HG02852 (cell line): ENCODE data around the gene PCDHB8.
"Not testable (repeated sequence)": the region's sequence is repeated elsewhere in the genome, so short reads cannot be mapped to it uniquely, and the experiment has no call there.

Experiments used
- ATAC-seq: cut with Tn5 transposase; IDR thresholded peaks from one replicate; pipeline ENCODE4 v1.9.1; 2021; ENCODE audit warnings: mild to moderate bottlenecking, moderate library complexity; ENCODE audit not compliant: unreplicated experiment

The PCDHB8 gene

GRCh38 chr5:141177577-141178191, at the start of gene PCDHB8:
Gene PCDHB8, plus strand, starts transcription at chr5:141177790. Its CDS starts 245 bp downstream, at chr5:141178035.
- ATAC-seq, result not testable (repeated sequence)

GRCh38 chr5:141135030-141135717, 42.4 kb upstream of the PCDHB8 start, which contains the start of gene PCDHB5:
Gene PCDHB5, plus strand, starts transcription at chr5:141135206. Its CDS starts 229 bp downstream, at chr5:141135435.
- ATAC-seq, result no peak

- ATAC-seq, result no peak
Measured at GRCh38 chr5:141135718-141136266, 41.8 kb upstream of the PCDHB8 start.

DNA sequence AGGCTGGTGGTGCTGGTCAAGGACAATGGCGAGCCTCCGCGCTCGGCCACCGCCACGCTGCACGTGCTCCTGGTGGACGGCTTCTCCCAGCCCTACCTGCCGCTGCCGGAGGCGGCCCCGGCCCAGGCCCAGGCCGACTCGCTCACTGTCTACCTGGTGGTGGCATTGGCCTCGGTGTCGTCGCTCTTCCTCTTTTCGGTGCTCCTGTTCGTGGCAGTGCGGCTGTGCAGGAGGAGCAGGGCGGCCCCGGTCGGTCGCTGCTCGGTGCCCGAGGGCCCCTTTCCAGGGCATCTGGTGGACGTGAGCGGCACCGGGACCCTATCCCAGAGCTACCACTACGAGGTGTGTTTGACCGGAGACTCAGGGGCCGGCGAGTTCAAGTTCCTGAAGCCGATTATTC, 40.2 kb upstream of the PCDHB8 start:
- not testable (repeated sequence) for ATAC-seq

DNA sequence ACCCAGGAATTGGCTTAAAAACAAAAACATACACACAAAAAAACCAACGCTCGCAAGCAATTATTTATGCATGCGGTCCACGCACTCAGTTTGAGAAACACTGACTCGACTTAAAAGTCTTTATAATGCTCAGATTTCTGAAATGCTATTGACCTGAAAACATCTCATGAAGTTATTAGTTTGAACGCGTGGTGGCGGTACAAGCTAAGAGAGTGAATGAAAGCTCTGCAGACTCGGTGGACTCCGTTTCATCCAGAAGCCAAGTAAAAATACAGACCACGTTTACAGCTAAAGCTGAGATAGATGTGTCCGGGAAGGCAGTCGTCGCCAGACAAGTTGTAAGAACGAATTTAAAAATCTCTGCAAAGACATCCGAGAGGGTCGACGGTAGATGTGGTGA, 27.8 kb upstream of the PCDHB8 start, which contains the start of gene PCDHB6:
PCDHB6 (plus strand) TSS at position 246 of the 400 bp plus-strand sequence. CDS start 201 bp downstream, outside the sequence.
- ATAC-seq, result no peak

DNA sequence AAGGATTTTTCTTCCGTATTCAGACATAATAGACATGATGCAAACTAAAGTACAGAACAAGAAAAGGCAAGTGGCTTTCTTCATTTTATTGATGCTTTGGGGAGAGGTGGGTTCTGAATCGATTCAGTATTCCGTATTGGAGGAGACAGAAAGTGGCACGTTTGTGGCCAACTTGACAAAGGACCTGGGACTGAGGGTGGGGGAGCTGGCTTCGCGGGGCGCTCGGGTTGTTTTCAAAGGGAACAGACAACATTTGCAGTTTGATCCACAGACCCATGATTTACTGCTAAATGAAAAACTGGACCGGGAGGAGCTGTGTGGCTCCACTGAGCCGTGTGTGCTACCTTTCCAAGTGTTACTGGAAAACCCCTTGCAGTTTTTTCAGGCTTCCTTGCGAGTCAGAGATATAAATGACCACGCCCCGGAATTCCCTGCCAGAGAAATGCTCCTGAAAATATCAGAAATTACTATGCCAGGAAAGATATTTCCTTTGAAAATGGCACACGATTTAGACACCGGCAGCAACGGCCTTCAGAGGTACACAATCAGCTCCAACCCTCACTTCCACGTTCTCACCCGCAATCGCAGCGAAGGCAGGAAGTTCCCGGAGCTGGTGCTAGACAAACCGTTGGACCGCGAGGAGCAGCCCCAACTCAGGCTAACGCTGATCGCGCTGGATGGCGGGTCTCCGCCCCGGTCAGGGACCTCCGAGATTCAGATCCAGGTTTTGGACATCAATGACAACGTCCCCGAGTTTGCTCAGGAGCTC, 27.2 kb upstream of the PCDHB8 start:
- no peak for ATAC-seq

DNA sequence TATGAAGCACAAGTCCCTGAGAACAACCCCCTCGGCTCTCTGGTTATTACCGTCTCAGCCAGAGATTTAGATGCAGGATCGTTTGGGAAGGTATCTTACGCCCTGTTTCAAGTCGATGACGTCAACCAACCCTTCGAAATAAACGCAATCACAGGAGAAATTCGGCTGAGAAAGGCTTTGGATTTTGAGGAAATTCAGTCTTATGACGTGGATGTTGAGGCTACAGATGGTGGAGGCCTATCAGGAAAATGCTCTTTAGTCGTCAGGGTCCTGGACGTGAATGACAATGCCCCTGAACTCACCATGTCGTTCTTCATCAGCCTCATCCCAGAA, 26.6 kb upstream of the PCDHB8 start:
- ATAC-seq, result no peak

DNA sequence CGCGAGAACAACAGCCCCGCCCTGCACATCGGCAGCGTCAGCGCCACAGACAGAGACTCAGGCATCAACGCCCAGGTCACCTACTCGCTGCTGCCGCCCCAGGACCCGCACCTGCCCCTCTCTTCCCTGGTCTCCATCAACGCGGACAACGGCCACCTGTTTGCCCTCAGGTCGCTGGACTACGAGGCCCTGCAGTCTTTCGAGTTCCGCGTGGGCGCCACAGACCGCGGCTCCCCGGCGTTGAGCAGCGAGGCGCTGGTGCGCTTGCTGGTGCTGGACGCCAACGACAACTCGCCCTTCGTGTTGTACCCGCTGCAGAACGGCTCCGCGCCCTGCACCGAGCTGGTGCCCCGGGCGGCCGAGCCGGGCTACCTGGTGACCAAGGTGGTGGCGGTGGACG, 26.0 kb upstream of the PCDHB8 start:
- not testable (repeated sequence) for ATAC-seq

DNA sequence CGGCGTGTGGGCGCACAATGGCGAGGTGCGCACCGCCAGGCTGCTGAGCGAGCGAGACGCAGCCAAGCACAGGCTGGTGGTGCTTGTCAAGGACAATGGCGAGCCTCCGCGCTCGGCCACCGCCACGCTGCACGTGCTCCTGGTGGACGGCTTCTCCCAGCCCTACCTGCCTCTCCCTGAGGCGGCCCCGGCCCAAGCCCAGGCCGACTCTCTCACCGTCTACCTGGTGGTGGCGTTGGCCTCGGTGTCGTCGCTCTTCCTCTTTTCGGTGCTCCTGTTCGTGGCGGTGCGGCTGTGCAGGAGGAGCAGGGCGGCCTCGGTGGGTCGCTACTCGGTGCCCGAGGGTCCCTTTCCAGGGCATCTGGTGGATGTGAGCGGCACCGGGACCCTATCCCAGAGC, 25.5 kb upstream of the PCDHB8 start:
- not testable (repeated sequence) for ATAC-seq

DNA sequence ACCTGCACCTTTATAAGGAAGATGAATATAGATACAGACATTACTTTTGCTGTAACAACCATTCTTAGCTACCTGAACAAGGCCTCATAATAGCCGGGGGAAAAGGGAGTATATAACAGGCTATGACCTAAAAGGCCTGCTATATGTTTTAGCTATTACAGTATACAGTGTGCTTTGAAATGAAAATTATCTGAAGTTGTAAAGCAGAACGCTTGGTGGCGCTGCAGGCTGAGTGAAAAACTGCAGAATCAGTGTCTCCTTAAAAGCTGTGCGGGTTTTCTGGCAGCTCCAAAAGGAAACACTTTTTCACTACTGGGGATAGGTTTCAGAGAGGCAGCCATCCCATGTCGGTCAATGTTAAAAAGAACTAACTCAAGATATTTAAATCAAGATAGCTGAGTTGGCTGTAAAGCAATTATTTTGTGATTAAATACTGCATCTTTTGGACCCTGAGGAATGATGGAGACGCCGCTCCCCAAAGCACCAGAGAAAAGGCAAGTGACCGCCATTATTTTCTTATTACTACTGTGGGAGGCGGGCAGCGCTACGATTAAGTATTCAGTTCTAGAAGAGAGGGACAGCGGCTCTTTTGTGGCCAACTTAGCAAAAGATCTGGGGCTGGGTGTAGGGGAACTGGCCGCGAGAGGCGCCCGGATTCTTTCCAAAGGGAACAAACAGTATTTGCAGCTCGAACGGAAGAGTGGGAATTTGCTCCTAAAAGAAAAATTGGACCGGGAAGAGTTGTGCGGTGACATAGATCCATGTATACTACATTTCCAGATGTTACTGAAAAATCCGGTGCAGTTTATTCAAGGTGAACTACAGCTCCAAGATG, 21.8 kb upstream of the PCDHB8 start:
- ATAC-seq, result no peak

- not testable (repeated sequence) for ATAC-seq
Measured at GRCh38 chr5:141157356-141157755, 20.2 kb upstream of the PCDHB8 start.

DNA sequence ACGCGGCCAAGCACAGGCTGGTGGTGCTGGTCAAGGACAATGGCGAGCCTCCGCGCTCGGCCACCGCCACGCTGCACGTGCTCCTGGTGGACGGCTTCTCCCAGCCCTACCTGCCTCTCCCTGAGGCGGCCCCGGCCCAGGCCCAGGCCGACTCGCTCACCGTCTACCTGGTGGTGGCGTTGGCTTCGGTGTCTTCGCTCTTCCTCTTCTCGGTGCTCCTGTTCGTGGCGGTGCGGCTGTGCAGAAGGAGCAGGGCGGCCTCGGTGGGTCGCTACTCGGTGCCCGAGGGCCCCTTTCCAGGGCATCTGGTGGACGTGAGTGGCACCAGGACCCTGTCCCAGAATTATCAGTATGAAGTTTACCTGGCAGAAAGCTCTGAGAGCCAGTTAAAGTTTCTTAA, 19.7 kb upstream of the PCDHB8 start:
- not testable (repeated sequence) for ATAC-seq

- no peak for ATAC-seq
Measured at GRCh38 chr5:141172381-141173204, 5.0 kb upstream of the PCDHB8 start, which contains the start of gene PCDHB7. Gene PCDHB7, plus strand, starts transcription at chr5:141172644. Its CDS starts 192 bp downstream, at chr5:141172836.

GRCh38 chr5:141174291-141175104, 3.1 kb upstream of the PCDHB8 start:
- ATAC-seq, result not testable (repeated sequence)

DNA sequence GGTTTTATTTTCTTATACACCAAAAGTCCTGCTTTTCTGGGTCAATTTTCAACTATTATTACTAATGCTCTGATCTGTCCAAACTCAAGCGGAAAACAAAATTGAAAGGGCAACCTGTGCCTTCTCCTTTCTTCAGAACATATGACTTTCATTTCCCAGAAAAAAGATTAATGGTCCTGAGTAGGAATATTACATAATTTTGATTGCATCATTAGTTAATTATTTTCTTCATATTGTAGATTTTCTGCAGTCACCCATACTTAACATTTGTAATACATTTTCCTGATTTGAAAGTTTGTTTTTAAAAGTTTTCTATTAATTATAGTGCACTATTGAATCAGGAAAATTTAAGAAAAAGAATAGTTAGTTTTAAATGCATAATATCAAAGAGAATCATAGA, 1.7 kb upstream of the PCDHB8 start:
- no peak for ATAC-seq

DNA sequence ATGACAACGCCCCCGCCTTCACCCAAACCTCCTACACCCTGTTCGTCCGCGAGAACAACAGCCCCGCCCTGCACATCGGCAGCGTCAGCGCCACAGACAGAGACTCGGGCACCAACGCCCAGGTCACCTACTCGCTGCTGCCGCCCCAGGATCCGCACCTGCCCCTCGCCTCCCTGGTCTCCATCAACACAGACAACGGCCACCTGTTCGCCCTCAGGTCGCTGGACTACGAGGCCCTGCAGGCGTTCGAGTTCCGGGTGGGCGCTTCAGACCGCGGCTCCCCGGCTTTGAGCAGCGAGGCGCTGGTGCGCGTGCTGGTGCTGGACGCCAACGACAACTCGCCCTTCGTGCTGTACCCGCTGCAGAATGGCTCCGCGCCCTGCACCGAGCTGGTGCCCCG, 1.8 kb downstream of the PCDHB8 start:
- not testable (repeated sequence) for ATAC-seq

GRCh38 chr5:141179876-141180275, 2.3 kb downstream of the PCDHB8 start:
- not testable (repeated sequence) for ATAC-seq

DNA sequence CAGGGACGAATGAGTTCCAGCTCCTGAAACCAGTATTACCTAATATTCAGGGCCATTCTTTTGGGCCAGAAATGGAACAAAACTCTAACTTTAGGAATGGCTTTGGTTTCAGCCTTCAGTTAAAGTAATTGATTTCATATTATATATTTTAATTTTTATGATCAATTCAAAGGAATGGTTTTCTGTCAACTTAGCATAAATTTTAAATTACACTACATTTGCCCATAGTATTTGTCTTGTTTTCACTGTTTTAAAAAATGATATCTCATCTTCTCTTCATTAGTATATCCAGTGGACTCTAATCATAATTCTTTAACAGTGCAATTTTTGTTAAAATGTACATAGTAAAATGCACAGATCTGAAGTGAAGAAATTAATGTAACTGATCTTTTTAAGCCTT, 2.7 kb downstream of the PCDHB8 start:
- ATAC-seq, result no peak

GRCh38 chr5:141182248-141182647, 4.7 kb downstream of the PCDHB8 start, which contains the start of gene PCDHB16:
Gene PCDHB16, plus strand, starts transcription at chr5:141182387. Its CDS starts 173 bp downstream, at chr5:141182560.
- no peak for ATAC-seq
